Measurements from ENCODE around the gene GPR55.

DNA sequence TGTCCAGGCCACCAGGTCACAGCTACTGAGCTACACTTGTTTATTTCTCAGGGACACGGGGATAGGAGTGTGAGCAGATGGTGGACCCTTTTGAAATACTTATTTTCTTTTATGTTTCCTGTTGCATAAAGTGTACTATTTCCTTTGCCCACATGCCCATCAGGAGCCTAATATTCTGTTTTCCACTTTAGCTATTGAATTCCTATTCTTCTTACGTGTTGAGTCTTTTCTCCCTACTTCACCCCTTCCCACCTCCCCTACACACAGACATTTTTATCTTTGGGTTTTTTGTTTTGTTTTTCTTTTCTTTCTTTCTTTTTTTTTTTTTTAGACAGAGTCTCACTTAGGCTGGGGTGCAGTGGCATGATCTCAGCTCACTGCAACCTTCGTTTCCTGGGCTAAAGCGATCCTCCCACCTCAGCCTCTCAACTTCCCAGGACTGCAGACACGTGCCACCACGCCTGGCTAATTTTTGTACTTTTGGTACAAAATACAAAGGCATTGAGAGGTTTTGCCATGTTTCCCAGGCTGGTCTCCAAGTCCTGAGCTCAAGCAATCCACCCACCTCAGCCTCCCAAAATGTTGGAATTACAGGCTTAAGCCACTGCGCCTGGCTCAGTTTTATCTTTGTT, 5.2 kb upstream of the GPR55 start:
- TF ChIP-seq, protein P1, sequence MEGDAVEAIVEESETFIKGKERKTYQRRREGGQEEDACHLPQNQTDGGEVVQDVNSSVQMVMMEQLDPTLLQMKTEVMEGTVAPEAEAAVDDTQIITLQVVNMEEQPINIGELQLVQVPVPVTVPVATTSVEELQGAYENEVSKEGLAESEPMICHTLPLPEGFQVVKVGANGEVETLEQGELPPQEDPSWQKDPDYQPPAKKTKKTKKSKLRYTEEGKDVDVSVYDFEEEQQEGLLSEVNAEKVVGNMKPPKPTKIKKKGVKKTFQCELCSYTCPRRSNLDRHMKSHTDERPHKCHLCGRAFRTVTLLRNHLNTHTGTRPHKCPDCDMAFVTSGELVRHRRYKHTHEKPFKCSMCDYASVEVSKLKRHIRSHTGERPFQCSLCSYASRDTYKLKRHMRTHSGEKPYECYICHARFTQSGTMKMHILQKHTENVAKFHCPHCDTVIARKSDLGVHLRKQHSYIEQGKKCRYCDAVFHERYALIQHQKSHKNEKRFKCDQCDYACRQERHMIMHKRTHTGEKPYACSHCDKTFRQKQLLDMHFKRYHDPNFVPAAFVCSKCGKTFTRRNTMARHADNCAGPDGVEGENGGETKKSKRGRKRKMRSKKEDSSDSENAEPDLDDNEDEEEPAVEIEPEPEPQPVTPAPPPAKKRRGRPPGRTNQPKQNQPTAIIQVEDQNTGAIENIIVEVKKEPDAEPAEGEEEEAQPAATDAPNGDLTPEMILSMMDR (IDR thresholded peaks at IDR 0.05), result no peak
- no peak for TF ChIP-seq EZH2 (IDR thresholded peaks at IDR 0.05; ENCODE audit: borderline replicate concordance, insufficient read depth, low read depth, low read length, poor library complexity, severe bottlenecking)

Data from B cell (primary cell).